Rectal smooth muscle tissue (tissue), 1 donor: Measurements from ENCODE around the gene TARP.

Source experiments
- H3K27ac ChIP-seq: one replicate; pipeline ENCODE4 v1.7.0; 2013; ENCODE audit warnings: low read depth, low read length, inconsistent platforms
- H3K27me3 ChIP-seq: one replicate; pipeline ENCODE4 v1.7.0; 2013; ENCODE audit warnings: low read length; ENCODE audit not compliant: control insufficient read depth, insufficient read depth
- H3K36me3 ChIP-seq: one replicate; pipeline ENCODE4 v1.7.0; 2013; ENCODE audit warnings: low read length; ENCODE audit not compliant: control insufficient read depth, insufficient read depth
- H3K4me1 ChIP-seq: one replicate; pipeline ENCODE4 v1.7.0; 2013; ENCODE audit warnings: low read length; ENCODE audit not compliant: control insufficient read depth, insufficient read depth
- H3K4me3 ChIP-seq: one replicate; pipeline ENCODE4 v1.7.0; 2013; ENCODE audit warnings: low read length
- H3K9ac ChIP-seq: one replicate; pipeline ENCODE4 v1.7.0; 2013; ENCODE audit warnings: low read length

Gene TARP

DNA sequence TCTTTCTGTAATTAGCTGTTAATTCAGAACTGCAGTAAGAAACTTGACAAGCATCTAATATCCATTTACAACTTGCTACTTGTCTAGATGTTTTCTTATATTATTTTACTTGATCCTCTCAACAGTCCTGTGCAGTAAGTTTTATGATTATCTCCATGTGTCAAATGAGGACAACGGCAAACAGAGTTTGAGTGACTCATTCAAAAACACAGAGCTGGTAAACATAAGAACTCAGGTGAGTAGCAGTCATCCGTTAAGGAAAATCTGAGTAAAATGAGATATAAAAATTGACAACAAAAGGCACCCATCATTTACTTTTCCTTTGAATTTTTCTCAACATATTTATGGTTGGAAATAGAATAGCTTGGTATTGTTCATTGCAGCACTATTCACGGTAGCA lies 19.0 kb upstream of the TARP start:
- H3K36me3 ChIP-seq = no peaks in the 10 kb centered on the region
- no peak overlapping the region for H3K4me3 ChIP-seq
- no peak overlapping the region for H3K27ac ChIP-seq
- H3K4me1 ChIP-seq = no peaks in the 10 kb centered on the region
- no peaks in the 10 kb centered on the region for H3K27me3 ChIP-seq
- H3K9ac ChIP-seq = no peak overlapping the region

DNA sequence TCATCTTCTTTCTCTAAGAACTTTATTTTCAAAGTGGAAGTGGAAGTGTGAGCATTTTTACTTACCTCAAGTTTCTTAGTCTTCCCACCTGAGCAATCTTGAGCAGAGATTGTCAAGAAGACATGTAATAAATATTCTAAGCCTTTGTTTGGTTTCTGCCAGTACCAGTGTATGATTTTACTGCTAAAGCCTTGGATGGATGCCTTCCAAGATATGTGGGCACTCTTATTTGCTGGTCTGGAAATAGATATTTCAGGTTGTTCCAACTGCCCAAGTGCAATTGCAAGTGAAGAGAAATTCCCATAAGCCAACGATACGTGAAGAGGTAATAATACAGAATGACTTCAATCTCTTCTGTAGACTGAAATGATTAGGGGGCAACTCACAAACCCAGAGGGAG lies 18.2 kb upstream of the TARP start:
- no peaks in the 10 kb centered on the region for H3K36me3 ChIP-seq
- H3K27ac ChIP-seq = no peak overlapping the region
- no peaks in the 10 kb centered on the region for H3K27me3 ChIP-seq
- H3K4me1 ChIP-seq = no peaks in the 10 kb centered on the region
- H3K4me3 ChIP-seq = no peak overlapping the region
- no peak overlapping the region for H3K9ac ChIP-seq

DNA sequence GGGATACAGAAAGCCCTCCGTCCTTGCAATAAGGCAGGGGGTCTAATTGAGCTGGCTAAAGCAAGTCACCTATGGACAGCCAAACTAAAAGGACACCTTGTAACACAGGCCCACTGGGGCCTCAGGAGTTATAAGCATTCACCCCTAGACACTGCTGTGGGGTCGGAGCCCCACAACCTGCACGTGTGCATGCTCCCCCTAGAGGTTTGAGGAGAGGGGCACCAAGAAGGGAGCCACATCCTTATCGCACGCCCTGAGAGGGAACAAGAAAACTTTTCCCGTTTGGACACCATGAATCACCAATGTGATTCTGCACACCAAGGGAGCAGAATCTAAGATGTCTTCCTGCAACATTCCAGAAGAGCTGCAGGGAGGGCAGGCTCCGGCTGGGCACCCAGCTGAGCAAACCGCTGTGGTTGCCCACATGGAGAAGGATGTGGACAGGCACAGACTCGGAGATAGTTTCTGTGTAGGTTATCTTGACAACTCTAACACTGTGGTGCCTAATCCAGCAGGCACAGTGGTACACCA lies 17.7 kb upstream of the TARP start:
- Histone ChIP-seq H3K27ac (no peak overlapping the region), H3K36me3 (no peaks in the 10 kb centered on the region), H3K9ac (no peak overlapping the region), H3K4me1 (no peaks in the 10 kb centered on the region), H3K4me3 (no peak overlapping the region), H3K27me3 (no peaks in the 10 kb centered on the region)

DNA sequence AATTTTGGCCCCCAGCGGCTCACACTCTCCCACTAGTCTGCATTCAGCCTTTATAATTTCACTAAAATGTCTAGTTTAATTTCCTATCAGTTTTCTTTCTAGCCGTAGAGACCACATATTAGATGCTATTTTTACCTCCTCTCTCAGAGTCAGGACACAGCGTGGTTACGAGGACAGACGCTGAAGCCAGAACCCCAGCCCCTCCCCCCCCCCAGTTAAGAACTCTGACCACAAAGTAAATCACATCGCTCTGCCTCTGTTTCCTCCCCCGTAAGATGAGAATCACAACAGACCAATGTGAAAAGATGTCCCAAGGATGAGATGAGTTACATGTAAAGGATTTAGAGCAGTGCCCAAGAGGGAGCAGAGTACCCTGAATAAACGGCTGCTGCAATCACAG lies 11.1 kb upstream of the TARP start:
- Histone ChIP-seq H3K4me1 (no peaks in the 10 kb centered on the region), H3K27ac (no peak overlapping the region), H3K36me3 (no peaks in the 10 kb centered on the region), H3K9ac (no peak overlapping the region), H3K4me3 (no peak overlapping the region), H3K27me3 (no peaks in the 10 kb centered on the region)

DNA sequence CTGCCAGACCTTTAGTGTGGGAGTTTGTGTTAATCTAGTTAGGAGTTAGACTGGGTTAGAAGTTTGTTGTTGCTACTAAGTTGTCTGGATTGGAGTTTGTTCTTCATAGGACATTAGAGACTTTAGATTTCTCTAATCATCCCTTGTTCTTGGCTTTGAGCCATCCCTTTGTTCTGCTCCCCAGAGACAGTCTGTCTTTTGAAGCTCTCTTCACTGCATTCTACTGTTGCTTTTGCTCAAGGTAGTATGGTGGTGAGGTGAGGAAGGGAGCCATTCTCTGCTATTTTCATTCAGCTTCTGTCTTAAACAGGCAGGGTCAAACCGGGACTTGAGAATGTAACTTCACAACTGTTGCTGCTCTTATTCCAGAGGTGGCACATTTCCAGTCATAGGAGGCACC lies 10.4 kb upstream of the TARP start:
- Histone ChIP-seq H3K4me1 (no peaks in the 10 kb centered on the region), H3K4me3 (no peak overlapping the region)

DNA sequence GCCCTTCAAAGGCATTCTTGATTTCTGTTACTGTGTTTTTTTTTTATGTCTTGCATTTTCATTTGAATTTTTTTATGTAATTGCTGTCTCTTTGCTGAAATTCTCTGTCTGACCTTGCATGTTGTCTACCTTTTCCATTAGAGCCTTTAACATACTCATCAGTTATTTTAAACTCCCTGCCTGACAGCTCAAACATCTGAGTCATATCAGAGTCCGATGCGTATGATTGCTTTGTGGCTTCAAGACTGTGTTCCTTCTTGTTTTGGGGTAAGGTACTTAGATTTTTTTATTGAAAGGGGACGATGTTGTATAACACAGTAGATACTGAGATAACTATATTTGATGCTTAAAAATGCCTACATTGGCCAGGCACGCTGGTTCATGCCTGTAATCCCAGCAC lies 9.7 kb upstream of the TARP start:
- H3K4me3 ChIP-seq = no peak overlapping the region
- H3K4me1 ChIP-seq = no peaks in the 10 kb centered on the region
- H3K27me3 ChIP-seq = no peaks in the 10 kb centered on the region
- no peak overlapping the region for H3K27ac ChIP-seq
- no peaks in the 10 kb centered on the region for H3K36me3 ChIP-seq
- H3K9ac ChIP-seq = no peak overlapping the region

More for the DNA sequence above, 10.4 kb upstream of the TARP start:
- Histone ChIP-seq H3K9ac (no peak overlapping the region), H3K36me3 (no peaks in the 10 kb centered on the region), H3K27ac (no peak overlapping the region), H3K27me3 (no peaks in the 10 kb centered on the region)

DNA sequence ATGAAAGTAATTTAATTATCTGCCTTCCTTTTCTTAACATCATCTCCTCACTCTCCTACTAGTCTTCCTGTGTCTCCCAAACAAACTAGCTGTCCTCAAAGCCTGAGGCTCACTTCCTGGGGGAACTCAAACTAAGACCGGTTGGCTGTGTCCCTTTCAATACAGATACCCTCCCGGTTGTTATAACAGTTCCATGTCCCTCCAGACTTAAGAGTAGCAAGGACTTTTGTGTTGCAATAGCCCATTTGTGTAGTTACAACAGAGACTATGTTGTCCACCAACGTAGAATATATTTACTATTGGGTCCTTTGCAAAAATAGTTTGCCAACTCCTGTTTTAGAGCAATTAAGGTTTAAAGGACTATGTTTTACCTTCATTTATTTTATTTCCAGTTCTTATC lies 8.6 kb upstream of the TARP start:
- no peak overlapping the region for H3K9ac ChIP-seq
- no peaks in the 10 kb centered on the region for H3K36me3 ChIP-seq
- no peaks in the 10 kb centered on the region for H3K4me1 ChIP-seq
- no peak overlapping the region for H3K4me3 ChIP-seq
- H3K27ac ChIP-seq = no peak overlapping the region
- H3K27me3 ChIP-seq = no peaks in the 10 kb centered on the region

DNA sequence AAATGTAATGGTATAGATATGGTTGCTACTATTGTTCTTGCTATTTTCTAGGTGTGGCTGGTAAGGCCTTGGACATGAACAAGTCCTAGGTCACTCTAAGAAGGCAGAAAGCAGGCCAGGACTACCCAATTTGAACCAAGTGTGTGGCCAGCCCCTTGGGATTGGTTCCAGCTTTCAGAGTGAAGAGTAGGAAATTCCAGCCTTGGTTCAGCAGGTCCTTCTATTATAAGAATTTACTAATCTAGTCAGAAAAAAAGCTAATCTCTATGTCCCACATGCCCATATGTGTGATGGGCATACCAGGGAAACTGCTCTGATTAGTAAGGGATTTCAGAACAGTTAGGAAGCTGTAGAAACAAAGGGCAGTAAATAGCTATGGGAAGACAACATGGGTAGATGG lies 7.8 kb upstream of the TARP start:
- no peaks in the 10 kb centered on the region for H3K4me1 ChIP-seq
- H3K9ac ChIP-seq = no peak overlapping the region
- H3K36me3 ChIP-seq = no peaks in the 10 kb centered on the region
- H3K27me3 ChIP-seq = no peaks in the 10 kb centered on the region
- no peak overlapping the region for H3K4me3 ChIP-seq
- H3K27ac ChIP-seq = no peak overlapping the region

DNA sequence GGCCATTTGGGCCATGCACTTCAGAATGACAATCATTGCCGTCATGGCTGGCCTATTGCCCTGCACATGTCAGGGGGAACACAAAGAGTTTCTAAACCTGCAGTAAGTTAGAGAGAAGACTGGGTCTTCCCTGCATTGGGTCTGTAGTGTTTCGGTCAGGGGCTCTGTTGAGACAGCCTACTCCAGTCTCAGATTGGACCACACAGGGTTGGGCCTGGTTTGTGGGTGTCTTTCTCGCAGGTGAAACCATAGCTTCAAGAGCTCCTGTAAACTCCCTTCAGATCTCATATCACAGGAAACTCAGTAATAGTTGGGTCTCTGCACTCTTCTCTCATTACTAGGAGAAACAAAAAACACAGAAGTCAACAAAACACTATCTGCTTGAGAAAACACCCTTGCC lies 7.3 kb upstream of the TARP start:
- H3K4me3 ChIP-seq = no peak overlapping the region
- H3K4me1 ChIP-seq = no peaks in the 10 kb centered on the region
- H3K9ac ChIP-seq = no peak overlapping the region
- no peaks in the 10 kb centered on the region for H3K27me3 ChIP-seq
- H3K27ac ChIP-seq = no peak overlapping the region
- no peaks in the 10 kb centered on the region for H3K36me3 ChIP-seq

DNA sequence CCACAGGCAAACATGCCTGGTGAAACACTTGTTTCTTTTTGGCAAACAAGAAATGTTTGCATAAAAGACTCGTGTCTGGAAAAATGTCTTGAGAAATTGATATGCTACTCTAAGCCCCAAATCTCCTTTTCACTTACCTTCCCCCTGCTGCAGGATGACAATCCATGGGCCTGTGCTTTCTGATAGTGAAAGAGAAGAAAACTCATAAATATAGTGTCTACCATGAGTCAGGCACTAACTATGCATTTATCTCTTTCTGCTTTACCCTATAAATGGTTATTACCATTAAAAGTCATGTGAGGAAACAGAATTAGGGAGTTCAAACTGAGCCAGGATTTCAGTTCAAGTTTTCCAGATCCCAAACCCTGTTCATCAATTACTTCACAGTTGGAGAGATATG lies 6.6 kb upstream of the TARP start:
- Histone ChIP-seq H3K4me3 (no peak overlapping the region), H3K9ac (no peak overlapping the region), H3K36me3 (no peaks in the 10 kb centered on the region), H3K27ac (no peak overlapping the region), H3K4me1 (no peaks in the 10 kb centered on the region), H3K27me3 (no peaks in the 10 kb centered on the region)

DNA sequence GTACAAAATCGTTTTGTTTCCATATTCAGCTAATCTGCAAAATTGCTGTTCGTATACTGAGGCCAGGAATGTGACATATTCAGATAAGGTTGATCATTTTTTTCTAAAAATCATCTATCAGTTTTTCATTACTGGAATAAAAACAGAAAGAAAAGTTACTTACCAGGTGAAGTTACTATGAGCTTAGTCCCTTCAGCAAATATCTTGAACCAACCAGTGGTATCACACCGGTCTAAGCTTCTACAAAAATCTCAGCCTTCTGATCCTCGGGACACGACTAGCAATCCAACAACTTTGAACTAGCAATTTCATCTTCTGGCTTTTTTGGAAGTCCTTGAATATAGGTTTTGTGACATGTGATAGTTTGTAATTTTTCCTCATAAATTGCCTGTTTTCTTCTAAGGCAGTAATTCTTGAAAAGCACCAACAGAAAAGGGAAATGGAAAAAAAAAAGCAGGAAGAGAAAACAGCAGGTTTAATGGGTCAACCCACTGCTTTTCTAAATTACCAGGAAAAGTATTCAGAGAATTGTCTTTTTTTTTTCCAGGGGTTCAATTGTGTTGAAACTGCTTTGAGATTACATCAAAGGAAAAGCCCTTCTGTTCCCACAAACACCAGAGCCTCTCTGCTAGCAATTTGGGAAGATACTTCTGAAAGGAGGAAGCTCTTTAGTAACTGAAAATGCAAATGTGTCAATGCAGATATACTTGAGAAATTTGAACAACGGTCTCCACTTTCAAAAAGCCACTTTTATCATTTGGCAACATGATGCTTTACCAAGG lies 2.9 kb upstream of the TARP start:
- H3K36me3 ChIP-seq = no peaks in the 10 kb centered on the region
- H3K27ac ChIP-seq = no peak overlapping the region
- H3K4me3 ChIP-seq = no peak overlapping the region
- no peaks in the 10 kb centered on the region for H3K4me1 ChIP-seq
- H3K9ac ChIP-seq = no peak overlapping the region
- H3K27me3 ChIP-seq = no peaks in the 10 kb centered on the region

DNA sequence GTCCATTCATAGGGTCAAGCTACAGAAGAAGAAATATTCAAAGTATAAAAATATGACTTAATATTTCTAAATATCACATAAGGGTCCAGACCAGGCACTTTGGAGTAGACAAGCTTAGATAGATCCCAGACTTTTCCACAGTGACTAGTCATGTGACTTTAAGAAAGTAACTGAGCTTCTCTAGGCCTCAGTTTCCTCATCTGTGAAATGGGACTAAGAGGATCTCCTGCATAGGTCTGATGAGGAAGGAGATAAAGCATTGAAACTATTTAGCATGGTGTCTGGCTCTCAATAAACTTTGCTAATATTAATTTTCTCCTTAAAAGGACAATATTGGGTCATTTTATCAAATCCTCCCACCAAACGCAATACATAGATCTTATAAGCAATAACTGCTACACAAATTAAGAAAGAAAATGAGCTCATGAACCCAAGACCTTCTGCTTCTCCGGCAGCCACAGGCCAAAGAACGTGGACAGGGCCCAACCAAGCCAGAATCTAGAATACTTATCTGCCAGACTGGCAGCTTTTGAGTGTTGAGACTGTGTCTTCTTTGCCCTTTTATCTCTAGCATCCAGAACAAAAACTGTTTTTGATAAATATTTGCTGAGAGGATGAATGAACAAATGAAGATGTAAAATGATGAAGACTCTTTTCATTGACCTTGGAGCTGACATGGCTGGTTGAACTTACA lies 1.6 kb upstream of the TARP start:
- H3K36me3 ChIP-seq = no peaks in the 10 kb centered on the region
- no peak overlapping the region for H3K27ac ChIP-seq
- no peaks in the 10 kb centered on the region for H3K27me3 ChIP-seq
- no peak overlapping the region for H3K4me3 ChIP-seq
- H3K9ac ChIP-seq = no peak overlapping the region
- no peaks in the 10 kb centered on the region for H3K4me1 ChIP-seq

DNA sequence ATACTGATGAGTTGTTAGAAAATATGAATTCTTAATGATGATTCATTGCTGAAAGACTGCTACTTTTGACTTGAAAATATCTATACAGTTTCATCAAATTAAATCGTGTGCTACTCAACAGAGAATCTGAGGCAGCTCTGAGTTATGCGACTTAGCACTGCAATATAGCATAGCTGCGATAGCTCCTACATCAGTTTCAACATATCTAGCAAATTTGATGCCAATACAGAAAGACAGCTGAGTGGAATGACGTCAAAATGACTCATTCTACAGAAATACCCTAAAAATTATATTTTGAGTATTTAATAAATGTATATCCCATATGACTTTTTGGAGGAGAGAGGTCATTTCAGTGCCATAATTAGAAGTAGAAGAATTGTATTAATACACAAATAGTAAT lies 1.1 kb upstream of the TARP start:
- Histone ChIP-seq H3K27me3 (no peaks in the 10 kb centered on the region), H3K36me3 (no peaks in the 10 kb centered on the region), H3K4me1 (no peaks in the 10 kb centered on the region), H3K9ac (no peak overlapping the region), H3K4me3 (no peak overlapping the region), H3K27ac (no peak overlapping the region)
